Stimulated activated CD4-positive, alpha-beta T cell treated with anti-CD3 and anti-CD28 coated beads, Interleukin-12 subunit alpha, Interleukin-12 subunit beta, amount 100 ng/mL, for 24 hours (primary cell): ENCODE measurements around the gene CPA5.
A peak's percentile ranks its signal among the peaks of the same experiment; 100 is the strongest.
"Not testable (repeated sequence)": the region's sequence is repeated elsewhere in the genome, so short reads cannot be mapped to it uniquely, and the experiment has no call there.

Experiments used
- DNase-seq, 2 experiments: peaks; one replicate each; pipeline ENCODE4 v3.0.0-alpha.2; 2020; ENCODE audit warnings: low read depth in 2 of 2

CPA5 gene

DNA sequence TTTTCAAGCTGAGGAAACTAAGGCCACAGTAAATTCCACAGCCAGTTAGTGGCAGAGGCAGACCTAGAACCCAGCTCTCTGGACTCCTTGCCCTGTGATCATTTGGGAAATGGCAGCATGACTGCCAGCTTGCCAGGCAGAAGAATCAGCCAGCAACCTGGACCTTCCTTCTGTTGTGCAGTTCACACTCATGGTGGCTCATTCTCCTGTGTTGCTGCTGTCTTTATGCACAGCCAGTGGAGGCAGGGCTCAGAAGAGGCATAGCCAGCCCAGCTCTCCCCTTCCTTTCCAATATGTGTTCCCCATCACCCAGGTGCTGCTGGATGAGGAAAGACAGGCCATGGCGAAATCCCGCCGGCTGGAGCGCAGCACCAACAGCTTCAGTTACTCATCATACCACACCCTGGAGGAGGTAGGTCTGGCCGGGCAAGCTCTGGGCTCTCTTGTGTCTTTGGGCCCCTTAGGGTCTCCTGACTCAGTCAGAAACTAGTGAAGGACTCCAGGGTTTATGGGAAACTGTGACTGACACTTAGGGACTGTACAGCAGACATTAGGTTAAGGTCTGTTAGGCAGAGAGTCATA, 14.8 kb downstream of the CPA5 start:
- no peak for DNase-seq

GRCh38 chr7:130360518-130360917, 15.9 kb downstream of the CPA5 start:
- no peak for DNase-seq

DNA sequence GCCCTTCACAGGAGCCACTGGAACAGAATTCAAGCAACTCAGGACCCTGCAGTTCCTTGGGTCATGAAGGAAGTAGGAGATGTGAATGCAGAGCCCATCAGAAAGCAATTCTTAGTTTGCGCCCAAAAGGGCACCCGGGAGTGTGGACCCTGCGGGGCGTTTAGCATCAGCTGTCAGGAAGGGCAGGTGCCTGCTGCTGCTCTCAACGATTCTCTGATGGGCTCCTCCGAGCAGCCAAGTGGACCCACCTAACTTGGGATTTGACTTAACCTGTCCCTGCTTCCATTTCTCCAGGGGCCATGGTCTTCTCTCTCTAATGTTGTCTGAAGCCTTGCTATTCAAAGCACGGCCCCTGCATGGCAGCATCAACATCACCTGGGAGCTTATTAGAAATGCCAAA, 17.1 kb downstream of the CPA5 start:
- no peak for DNase-seq

- DNase-seq = no peak
Measured at GRCh38 chr7:130362251-130362816, 17.7 kb downstream of the CPA5 start.

DNA sequence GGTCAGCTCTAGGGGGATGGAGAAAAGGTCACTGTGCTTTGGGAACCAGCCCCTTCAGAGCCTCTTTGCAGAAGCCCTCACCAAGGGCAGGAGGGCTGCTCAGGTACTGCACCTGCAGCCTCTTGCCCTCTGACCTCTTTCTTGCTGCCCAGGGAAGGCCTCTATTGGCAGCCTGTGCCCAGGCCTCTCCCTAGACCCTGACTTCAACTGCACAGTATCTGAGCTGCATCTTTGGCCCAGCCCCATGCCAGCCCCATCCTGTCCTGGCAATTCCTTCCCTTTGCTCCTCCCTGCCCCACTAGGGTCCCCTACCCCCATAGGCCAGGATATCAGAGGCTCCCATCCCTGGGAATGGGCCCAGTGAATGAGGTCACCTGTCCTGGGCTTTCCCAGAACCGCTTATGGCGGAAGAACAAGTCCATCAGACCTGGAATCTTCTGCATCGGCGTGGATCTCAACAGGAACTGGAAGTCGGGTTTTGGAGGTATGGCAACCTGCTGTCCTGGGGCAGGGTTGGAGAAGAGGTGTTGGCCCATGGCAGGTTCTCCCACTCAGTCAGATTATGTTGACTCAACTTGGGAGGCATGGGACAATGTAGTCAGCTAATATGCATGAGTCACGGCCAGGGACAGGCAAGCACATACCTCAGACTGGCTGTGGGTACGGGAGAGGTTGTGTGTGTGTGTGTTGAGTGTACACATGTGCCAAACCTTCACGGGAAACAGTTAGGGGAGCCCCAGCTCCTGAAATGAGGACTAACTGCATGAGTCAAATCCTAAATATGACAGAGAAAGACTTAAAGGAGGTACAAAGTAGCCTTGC, 18.6 kb downstream of the CPA5 start:
- peak in 1 of 2 experiments; percentile 43 for DNase-seq

DNA sequence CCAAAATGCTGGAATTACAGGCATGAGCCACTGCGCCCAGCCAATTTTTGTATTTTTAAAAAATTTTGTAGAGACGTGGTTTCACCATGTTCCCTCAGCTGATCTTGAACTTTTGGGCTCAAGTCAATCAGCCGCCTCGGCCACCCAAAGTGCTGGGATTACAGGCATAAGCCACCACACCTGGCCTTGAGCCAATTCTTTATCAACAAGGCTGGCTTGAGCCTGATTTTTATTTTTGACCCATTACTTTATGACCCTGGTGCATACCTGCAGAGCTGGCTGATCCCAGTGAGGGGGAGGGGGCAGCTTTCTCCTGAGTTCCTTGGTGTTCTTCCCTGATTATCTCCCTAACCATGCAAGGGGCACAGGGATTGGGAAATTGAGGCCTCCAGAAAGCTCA, 19.8 kb downstream of the CPA5 start:
- no peak for DNase-seq

GRCh38 chr7:130365088-130365487, 20.5 kb downstream of the CPA5 start:
- DNase-seq = no peak

GRCh38 chr7:130365511-130366441, 21.2 kb downstream of the CPA5 start:
- no peak for DNase-seq

DNA sequence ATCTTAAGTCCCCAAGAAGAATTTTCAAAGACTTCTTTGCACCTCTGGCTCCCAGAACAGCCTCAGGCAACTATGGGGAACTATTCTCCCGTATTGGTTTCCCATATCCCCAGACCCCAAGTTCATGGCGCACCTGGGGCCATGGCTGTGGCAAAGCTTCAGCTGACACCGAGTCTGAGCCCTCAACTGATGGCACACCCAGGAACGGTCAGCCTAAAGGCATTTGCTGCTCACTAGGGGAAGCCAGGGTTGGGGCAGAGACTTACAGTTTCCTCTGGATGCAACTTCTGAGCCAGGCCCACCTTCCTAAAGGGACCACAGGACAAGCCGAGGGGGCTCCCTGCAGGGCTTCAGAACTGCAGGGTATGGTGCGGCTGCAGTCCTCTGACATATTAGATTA, 21.9 kb downstream of the CPA5 start:
- DNase-seq = no peak

DNA sequence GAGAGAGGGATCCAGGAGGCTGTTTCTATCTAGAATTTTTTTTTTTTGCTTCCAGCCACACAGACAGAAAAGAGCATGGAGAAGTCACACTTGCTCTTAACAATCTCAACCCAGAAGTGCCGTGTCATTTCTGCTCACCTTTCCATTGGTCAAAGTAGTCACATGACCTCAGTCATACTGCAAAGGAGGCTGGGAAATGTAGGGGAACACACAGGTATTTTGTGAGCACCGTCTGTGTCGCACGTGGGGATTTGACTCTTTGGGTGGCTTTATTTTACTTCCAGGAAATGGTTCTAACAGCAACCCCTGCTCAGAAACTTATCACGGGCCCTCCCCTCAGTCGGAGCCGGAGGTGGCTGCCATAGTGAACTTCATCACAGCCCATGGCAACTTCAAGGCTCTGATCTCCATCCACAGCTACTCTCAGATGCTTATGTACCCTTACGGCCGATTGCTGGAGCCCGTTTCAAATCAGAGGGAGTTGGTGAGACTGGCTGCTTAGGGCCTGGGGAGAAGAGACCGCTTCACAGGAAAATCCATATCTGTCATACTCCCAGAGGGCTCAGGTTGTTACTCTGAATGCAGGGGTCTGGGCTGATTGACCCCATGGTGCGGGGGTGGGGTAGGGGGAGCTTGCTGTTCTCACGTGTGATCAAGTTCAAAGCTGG, 22.6 kb downstream of the CPA5 start:
- DNase-seq = no peak

GRCh38 chr7:130367836-130368746, 23.5 kb downstream of the CPA5 start:
- no peak for DNase-seq

- DNase-seq = no peak
Measured at GRCh38 chr7:130369110-130369711, 24.6 kb downstream of the CPA5 start.

DNA sequence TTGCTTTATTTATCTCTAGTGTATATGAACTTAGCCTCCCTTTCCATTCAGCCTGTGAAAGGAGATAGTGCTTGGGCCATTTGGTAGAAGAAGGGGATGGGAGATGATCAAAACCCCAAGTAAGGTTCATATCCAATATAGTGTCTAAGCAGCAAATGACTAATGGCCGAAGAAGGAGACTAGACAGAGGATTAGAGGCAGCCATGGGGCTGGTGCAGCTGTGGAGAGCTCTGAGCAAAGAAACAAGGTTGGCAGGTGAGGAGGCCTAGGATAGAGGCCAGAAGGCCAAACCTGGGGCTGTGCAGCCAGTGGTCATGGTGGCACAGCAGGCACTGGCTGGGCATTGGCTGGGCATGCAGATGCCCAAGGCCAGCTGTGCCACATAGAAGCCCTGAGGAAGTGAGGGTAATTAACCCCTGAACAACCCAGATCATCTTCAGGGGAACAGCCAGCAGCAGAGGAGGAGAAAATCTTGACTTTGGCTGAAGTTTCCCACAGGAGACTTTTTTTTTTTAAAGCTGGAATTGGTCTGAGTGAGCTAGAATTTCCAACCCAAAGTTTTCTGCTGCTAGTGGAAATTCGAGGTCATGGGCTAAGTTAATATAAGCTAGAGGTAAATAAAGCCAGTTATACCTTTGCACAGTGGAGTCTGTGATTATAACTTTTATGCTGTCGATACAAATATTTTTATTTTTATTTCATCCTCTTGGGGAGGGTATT, 25.4 kb downstream of the CPA5 start:
- DNase-seq = no peak

GRCh38 chr7:130371046-130371445, 26.4 kb downstream of the CPA5 start:
- no peak for DNase-seq

DNA sequence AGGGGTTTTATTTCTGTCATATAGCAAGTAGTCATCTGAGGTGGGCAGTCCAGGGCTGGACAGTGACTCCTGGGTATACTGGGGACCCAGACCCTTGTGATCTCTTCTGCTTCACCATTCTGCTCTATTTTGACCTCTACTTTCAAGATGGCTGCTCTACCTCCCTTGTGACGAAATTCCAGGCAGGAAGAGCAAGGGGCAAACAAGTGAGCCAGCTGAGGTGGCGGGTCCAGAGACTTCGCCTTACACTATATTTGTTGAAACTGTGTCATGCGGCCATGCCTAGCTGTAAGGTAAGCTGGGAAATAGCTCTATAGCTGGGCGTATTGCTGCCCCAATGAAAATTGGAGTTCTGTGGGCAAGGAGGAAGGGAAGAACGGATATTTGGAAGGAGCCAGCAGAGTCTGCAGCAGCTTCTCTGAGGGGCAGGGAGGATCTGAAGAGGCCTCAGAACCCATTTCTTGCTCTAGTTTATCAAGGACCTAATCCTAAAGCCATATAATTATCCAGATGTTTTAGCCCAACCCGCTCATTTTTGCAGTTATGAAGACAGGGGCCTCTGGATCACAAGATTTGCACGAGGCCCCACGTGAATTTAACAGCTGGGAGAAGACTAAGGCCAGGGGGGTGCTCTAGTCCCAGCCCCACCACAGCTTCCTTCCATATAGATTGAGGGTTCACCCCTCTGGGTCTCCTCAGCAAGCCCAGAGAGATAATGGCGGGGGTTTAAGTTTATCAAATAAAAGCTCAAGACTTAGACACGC, 28.0 kb downstream of the CPA5 start:
- no peak for DNase-seq

DNA sequence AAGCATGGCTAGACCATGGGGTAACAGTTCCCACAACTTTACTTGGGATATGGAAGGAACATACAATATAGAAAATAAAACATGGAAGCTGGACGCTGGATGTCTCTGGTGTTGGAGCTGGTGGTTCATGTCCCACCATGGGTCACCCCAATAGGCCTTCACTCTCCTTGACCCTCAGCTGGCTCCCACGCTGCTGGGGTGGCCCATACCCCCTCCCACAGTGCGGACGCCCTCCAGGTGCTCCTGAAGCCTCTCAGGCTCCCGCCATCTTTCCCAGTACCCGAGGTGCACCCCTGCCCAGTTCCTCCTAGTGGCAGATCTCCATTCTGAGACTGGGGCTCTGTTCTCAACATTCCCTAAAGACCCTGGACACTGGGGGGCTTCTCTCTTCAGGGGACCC, 29.9 kb downstream of the CPA5 start:
- DNase-seq = no peak

DNA sequence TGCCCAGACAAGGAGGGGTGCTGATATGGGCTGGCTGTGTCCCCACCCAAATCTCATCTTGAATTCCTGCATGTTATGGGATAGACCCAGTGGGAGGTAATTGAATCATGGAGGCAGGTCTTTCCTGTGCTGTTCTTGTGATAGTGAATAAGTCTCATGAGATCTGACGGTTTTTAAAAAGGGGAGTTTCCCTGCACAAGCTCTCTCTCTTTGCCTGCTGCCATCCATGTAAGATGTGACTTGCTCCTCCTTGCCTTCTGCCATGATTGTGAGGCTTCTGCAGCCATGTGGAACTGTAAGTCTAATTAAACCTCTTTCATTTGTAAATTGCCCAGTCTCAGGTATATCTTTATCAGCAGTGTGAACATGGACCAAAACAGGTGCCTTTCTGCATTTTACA, 31.8 kb downstream of the CPA5 start:
- DNase-seq = not testable (repeated sequence)

- DNase-seq = no peak
Measured at GRCh38 chr7:130377178-130377577, 32.6 kb downstream of the CPA5 start.

- DNase-seq = no peak
Measured at GRCh38 chr7:130379019-130379418, 34.4 kb downstream of the CPA5 start.
